ENCODE results near the gene RPS6KA4. TPM values are rescaled to one million over a fixed set of nuclear protein-coding genes. Genes with fewer than 3 reads are reported as not detected.
A peak's percentile ranks its signal among the peaks of the same experiment; 100 is the strongest.

RPS6KA4 gene
- total and polyA plus RNA-seq, 2 of the 13 experiments (the other 11 are each of a cell fraction or from before 2014, with no cell fraction given), result 8.9 to 14.2 TPM

DNA sequence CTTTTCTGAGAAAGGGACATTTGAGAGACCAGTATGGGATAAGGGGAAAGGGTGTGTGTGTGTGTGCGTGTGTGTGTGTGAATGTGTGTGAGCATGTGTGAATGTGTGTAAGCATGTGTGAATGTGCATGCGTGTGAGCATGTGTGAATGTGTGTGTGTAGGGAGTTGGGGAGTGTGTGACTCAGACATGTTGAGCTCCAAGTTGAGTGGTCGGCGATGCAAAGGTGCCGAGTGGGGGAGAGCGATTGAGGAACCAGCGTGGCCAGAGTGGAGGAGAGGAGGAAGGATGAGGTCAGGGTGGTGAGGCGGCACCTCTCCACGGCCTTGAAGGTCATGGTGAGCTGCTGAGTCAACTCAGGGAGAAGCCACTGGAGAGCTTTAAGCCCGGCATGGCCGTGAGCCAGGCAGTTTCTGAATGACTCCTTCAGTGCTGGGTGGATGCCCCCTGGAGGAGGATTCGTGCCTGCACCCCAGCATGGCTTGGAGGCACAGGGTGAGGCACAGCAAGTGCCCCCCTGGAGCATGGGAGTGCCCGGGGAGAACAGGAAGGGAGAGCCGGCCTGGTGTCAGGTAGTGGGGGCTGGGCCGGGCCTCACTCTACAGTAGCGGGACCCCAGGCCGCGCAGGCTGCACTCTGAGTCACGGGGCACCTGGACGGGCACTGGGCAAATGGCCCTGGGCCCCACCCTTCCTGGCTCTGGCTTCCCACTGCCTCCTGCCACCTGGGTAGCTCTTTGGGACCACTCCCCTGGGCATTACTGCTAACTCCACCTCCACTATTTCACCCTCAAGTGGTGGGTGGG, 27.2 kb upstream of the RPS6KA4 start (continued):
- TF ChIP-seq MYNN (CRISPR knock-in tag; IDR thresholded peaks at IDR 0.05; ENCODE audit: low read depth) (no peak), MED1 (CRISPR knock-in tag; IDR thresholded peaks at IDR 0.05) (no peak), ZNF747 (CRISPR knock-in tag; IDR thresholded peaks at IDR 0.05; ENCODE audit: borderline replicate concordance) (no peak), ZNF101 (CRISPR knock-in tag; IDR thresholded peaks at IDR 0.05; ENCODE audit: borderline replicate concordance, low read depth) (no peak), HMGXB3 (CRISPR knock-in tag; IDR thresholded peaks at IDR 0.05; ENCODE audit: borderline replicate concordance) (no peak), JARID2 (CRISPR knock-in tag; IDR thresholded peaks at IDR 0.05; ENCODE audit: insufficient replicate concordance) (no peak), MIER2 (CRISPR knock-in tag; IDR thresholded peaks at IDR 0.05) (no peak), ZNF335 (CRISPR knock-in tag; IDR thresholded peaks at IDR 0.05) (0 out of 2 replicates have a peak, but pooled peaks have one; percentile 38), ATF7 (IDR thresholded peaks at IDR 0.05) (0 out of 2 replicates have a peak, but pooled peaks have one; percentile 19), ATF7 (CRISPR knock-in tag; IDR thresholded peaks at IDR 0.05) (no peak), HHEX (CRISPR knock-in tag; IDR thresholded peaks at IDR 0.05) (no peak), SOX6 (IDR thresholded peaks at IDR 0.05) (no peak), SOX6 (CRISPR knock-in tag; IDR thresholded peaks at IDR 0.05) (0 out of 2 replicates have a peak, but pooled peaks have one; percentile 4), ZNF660 (CRISPR knock-in tag; IDR thresholded peaks at IDR 0.05; ENCODE audit: borderline replicate concordance, low read depth) (no peak), ZFX (CRISPR knock-in tag; IDR thresholded peaks at IDR 0.05; ENCODE audit: low read depth) (peak; percentile 42)
- TF ChIP-seq, protein P1, sequence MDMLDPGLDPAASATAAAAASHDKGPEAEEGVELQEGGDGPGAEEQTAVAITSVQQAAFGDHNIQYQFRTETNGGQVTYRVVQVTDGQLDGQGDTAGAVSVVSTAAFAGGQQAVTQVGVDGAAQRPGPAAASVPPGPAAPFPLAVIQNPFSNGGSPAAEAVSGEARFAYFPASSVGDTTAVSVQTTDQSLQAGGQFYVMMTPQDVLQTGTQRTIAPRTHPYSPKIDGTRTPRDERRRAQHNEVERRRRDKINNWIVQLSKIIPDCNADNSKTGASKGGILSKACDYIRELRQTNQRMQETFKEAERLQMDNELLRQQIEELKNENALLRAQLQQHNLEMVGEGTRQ (IDR thresholded peaks at IDR 0.05; ENCODE audit: low read depth, low read length), result no peak
- TF ChIP-seq, protein P1 (CRISPR knock-in tag; IDR thresholded peaks at IDR 0.05; ENCODE audit: borderline replicate concordance), result no peak
- TF ChIP-seq, protein P2, sequence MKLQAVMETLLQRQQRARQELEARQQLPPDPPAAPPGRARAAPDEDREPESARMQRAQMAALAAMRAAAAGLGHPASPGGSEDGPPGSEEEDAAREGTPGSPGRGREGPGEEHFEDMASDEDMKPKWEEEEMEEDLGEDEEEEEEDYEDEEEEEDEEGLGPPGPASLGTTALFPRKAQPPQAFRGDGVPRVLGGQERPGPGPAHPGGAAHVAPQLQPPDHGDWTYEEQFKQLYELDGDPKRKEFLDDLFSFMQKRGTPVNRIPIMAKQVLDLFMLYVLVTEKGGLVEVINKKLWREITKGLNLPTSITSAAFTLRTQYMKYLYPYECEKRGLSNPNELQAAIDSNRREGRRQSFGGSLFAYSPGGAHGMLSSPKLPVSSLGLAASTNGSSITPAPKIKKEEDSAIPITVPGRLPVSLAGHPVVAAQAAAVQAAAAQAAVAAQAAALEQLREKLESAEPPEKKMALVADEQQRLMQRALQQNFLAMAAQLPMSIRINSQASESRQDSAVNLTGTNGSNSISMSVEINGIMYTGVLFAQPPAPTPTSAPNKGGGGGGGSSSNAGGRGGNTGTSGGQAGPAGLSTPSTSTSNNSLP (IDR thresholded peaks at IDR 0.05; ENCODE audit: low read depth, low read length), result no peak
- TF ChIP-seq, protein P3, sequence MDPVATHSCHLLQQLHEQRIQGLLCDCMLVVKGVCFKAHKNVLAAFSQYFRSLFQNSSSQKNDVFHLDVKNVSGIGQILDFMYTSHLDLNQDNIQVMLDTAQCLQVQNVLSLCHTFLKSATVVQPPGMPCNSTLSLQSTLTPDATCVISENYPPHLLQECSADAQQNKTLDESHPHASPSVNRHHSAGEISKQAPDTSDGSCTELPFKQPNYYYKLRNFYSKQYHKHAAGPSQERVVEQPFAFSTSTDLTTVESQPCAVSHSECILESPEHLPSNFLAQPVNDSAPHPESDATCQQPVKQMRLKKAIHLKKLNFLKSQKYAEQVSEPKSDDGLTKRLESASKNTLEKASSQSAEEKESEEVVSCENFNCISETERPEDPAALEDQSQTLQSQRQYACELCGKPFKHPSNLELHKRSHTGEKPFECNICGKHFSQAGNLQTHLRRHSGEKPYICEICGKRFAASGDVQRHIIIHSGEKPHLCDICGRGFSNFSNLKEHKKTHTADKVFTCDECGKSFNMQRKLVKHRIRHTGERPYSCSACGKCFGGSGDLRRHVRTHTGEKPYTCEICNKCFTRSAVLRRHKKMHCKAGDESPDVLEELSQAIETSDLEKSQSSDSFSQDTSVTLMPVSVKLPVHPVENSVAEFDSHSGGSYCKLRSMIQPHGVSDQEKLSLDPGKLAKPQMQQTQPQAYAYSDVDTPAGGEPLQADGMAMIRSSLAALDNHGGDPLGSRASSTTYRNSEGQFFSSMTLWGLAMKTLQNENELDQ (CRISPR knock-in tag; IDR thresholded peaks at IDR 0.05; ENCODE audit: borderline replicate concordance), result no peak
